GM19240 (cell line): Measurements from ENCODE around the gene RGS19.

Experiments
- DNase-seq: peaks from one replicate; pipeline ENCODE4 v3.0.0; 2011; ENCODE audit warnings: low spot score; ENCODE audit not compliant: insufficient read length

The RGS19 gene

GRCh38 chr20:64049060-64049877, 30.0 kb downstream of the RGS19 start, which contains the start of gene SOX18:
SOX18 (minus strand) TSS chr20:64049639; CDS start chr20:64049516, 123 bp downstream.
- no peak for DNase-seq

DNA sequence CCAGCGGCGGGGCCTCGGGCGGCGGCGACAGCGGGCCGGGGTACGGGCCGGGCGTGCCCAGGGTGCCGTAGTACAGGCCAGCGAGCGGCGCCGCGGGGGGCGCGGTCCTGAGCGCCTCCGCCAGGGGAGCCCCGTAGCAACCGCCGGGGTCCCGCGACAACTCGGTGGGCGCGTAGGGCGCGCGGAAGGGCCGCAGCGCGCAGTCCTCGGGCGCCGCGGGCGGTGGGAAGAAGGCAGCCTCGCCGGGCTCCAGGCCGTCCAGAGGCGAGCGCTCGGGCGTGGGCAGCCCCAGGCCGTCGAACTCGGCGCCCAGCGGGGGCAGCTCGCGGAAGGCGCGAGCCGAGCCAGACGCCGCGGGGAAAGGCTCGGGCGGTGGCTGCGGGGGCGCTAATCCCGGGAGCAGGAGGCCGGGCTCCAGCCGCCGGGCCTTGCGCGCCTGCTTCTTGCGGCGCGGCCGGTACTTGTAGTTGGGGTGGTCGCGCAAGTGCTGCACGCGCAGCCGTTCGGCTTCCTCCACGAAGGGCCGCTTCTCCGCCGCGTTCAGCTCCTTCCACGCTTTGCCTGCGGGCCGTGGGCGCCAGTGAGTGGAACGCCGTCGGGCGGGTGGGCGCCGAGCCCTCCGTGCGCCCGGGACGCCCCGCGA, 30.8 kb downstream of the RGS19 start:
- no peak for DNase-seq

GRCh38 chr20:64047968-64048401, 31.3 kb downstream of the RGS19 start:
- DNase-seq, result no peak

DNA sequence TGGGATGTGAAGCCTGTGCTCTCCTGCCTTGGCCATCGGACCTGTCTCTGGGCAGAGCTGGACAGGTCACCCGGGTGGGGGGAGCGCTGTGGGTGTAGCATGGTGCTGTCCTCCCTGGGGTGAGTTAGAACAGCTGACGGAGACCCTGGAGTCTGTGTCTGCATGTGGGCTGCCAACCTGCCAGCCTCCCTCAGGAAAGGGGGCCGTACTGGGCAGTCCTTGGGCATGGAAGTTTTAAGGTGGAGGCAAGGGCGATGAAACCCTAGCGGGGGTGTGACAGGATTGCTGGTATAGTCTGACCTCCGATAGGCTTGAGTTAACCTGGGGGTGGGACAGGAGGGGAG, 32.3 kb downstream of the RGS19 start:
- DNase-seq, result no peak

- DNase-seq, result no peak
These were observed 33.8 kb downstream of the RGS19 start for GRCh38 chr20:64045346-64046011.

GRCh38 chr20:64044484-64045247, 34.7 kb downstream of the RGS19 start:
- DNase-seq, result no peak

GRCh38 chr20:64043768-64044167, 35.5 kb downstream of the RGS19 start:
- no peak for DNase-seq

DNA sequence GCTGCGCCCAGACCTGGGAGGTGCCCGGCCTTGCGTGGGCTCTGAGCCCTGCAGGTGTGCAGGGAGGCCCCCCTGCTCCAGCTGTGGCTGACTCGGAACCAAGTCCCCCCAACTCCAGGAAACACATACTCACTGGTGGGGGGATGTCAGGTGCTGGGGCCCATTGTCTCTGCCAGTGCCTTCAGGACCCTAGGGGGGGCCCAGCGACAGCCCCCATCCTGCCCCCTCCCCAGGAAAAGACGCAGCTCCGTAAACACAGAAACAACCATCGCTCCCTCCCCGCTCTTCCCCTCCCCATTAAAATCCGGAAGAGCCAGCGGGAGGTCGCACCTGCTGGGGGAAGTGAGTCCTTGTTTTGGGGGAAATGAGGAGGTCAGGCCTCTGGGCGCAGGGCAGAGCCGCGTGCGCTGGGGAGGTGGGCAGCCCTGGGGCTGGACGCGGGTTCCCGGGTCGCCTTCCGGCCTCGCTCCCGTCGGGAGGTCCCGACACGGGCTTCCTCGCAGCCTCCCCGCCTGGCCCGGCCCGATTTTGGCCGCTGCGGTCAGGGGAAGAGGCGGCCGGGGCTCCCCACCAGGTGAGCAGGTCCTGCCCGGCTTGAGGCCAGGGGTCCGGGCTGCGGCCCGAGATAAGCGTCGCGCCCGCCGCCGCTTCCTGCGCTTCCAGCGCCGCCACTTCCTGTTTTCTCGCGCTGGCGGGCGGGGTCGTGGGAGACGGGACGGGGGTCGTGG, 37.1 kb downstream of the RGS19 start:
- DNase-seq, result no peak

- DNase-seq, result no peak
These were observed 37.6 kb downstream of the RGS19 start for GRCh38 chr20:64041781-64042053.

GRCh38 chr20:64041040-64041780, 38.1 kb downstream of the RGS19 start:
- DNase-seq, result no peak

DNA sequence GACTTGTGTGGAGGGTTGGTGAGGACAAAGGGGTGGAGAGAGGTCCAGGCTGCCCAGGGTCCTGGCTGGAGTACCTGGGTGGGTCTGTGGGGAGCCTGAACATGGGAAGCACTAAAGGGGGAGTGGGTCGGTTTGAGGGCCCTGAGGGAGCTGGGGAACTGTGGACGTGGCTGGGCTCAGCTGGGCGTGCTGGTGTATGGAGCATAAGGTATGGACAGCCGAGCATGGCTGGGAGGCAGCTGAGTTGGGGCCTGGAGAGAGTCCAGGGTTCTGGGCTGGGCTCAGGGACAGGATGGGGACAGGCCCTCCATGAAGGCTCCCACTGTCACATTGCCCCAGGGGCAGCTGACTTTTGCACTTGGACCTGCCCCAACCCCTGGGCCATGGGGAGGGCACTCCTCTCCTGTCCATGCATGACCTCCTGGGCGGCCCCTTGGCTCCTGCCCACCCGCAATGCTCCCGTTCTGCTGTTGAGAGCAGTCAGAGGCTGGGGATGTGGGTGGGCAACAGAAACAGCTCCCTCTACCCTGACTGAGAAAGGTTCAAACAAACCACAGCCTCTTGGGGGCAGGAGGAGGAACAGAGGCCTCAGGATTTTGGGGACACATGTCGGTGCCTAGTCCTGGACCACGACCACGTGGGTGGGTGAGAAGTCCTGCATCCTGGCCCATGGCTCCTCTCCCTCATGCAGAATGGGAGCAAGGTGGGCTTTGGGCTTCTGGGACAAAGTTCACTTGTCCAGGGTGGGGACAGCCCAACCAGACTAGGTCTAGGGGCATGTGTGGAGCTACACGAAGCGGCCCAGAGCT, 38.9 kb downstream of the RGS19 start:
- DNase-seq, result no peak

DNA sequence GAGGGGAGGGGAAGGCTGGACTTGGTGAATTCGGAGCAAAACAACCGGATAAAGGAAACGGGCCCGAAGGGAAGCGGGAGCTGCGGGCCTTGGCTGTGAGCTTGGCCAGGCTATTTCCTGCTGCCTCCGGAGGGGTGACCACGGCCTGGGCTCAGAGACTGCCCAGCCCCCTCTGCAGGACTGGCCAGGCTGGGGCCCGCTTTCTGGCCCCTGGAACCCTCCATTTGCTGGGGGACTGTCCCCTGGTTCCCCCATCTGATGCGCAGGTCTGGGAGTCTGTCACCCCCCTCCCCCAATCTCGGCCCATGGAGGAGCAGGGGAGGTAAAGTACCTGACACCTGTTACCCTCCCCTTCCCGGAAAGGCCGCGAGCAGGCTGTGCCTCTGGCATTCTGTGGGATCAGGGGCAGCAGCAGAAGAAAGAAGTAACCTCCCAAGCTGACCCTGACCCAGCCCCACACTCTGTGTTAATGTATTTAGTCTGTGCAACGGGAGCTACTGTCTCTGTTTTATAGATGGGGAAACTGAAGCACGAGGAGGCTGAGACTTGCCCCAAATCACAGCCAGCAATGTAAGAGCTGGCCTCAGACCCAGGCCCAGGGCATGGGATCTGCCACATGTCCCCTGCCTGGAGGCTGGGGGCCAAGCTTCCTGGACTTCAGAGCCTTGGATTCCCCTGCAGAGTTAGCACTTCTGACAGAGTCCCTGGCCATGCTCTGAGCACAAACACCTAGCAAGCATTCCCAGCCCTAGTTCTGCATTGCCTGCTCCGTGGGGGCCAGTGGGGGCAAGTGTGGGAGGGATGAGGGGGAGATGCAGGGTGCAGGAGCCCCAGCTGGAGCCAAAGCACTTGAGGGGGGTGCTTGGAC, 39.8 kb downstream of the RGS19 start:
- no peak for DNase-seq

DNA sequence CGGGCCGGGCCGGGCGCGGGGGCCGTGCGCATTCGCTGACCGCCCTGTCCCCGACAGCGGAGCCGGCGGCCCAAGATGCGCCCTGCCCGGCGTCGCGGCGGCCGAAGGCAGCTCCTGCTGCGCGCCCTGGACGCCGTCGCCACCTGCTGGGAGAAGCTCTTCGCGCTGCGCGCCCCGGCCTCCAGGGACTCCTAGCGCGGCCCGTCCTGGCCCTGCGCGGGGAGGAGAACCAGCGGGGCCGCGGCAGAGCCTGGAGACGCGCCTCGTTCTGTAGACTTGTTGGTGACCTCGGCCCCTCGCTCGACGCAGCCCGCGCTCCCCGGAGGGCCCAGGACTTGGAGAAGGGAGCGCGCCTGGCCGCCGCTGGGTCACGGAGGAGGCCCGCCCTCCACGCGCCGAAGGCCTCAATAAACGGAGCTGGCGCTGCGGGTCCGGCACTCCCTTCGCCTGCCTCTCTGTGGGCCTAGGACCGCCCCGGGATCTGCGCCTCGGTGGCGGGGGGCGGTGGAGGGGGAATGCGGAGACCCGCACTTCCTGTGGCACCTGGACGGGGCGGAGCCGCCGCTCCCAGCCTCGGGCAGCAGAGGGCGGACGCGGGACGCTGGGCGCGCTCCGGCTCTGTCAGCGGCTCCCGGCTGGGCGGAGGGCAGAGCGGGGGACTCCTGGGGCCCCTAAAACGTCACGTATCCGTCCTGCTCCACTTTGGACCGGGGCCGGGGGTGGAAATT, 40.6 kb downstream of the RGS19 start:
- peak; percentile 88 for DNase-seq

DNA sequence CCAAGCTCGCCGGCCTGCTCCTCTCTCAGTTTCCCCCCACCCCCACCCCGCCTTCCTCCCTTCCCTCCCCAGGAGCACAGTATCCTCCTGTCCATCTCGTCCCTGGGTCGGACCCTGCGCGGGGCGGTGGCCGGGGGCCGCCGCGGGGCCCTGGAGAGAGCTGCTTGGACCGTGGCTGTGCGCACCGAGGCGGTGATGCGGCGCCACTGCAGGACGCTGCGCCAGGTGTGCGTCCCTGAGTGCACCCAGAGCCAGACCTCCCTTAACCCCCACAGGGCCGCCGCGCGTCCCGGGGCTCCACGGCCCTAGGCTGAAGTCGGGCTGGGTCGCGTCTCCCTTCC, 41.1 kb downstream of the RGS19 start:
- no peak for DNase-seq

GRCh38 chr20:64037498-64038213, 41.7 kb downstream of the RGS19 start:
- no peak for DNase-seq

- DNase-seq, result no peak
These were observed 42.2 kb downstream of the RGS19 start for GRCh38 chr20:64037199-64037497.

GRCh38 chr20:64036346-64037198, 42.7 kb downstream of the RGS19 start:
- no peak for DNase-seq
